K562 (cell line): ENCODE results near the gene GRB10. TPM values are rescaled to one million over a fixed set of nuclear protein-coding genes. Genes with fewer than 3 reads are reported as not detected.

Source experiments
- ATAC-seq: fragments of 200-7000 bp; cut with Tn5 transposase; 3 replicates; pipeline ENCODE4 v1.9.1; 2020; ENCODE audit warnings: moderate library complexity
- BruUV-seq: library from RNA; stranded (reverse); fragments of 400-500 nt; replicated peaks from 2 replicates; lab custom pipeline; 2021; lab: Mats Ljungman, UMichigan
- CTCF ChIA-PET: fragments of 300-600 bp; formaldehyde crosslinking; extraction: SDS; loops from one replicate; lab custom pipeline; 2021; ENCODE audit warnings: low intra/inter-chr PET ratio; lab: Yijun Ruan, JAX
- POLR2A ChIA-PET: fragments of 300-600, 350-650 bp; sonication (Branson Sonifier 250); formaldehyde crosslinking; extraction: SDS; loops from one replicate; lab custom pipeline; 2021; ENCODE audit warnings: antibody characterized with exemption, inconsistent platforms; lab: Yijun Ruan, JAX
- DNase-seq, 4 experiments: peaks; one replicate each; pipeline versions ENCODE4 v3.0.0 to v3.0.0-alpha.2; 2011 to 2018; ENCODE audit warnings: low spot score in 3 of 4, mixed read lengths in 3 of 4; ENCODE audit errors: extremely low read depth in 1 of 4
- FAIRE-seq: peaks from 2 replicates; lab custom pipeline; 2011; peaks lifted over from hg19 to GRCh38; lab: Jason Lieb, UNC
- H2AFZ ChIP-seq: 2 replicates; pipeline ENCODE4 v1.6.0; 2011; ENCODE audit warnings: low read depth, low read length, control low read depth, inconsistent platforms
- H3K27ac ChIP-seq: fragments of 200-600 bp; 3 replicates; pipeline ENCODE4 v1.8.0; 2011; ENCODE audit warnings: low read depth, mild to moderate bottlenecking, control low read depth, inconsistent platforms, low read length, moderate library complexity, mixed read lengths; ENCODE audit errors: extremely low read depth
- H3K27me3 ChIP-seq, 2 experiments: fragments of 300-600 bp in 1 of 2; 2 replicates in 1 of 2; 3 replicates in 1 of 2; pipeline versions ENCODE4 v1.6.0 to v1.8.0; 2011; ENCODE audit warnings: inconsistent platforms in 2 of 2, low read length in 2 of 2, mild to moderate bottlenecking in 1 of 2, mixed read lengths in 1 of 2, moderate library complexity in 1 of 2; ENCODE audit not compliant: control insufficient read depth in 2 of 2, insufficient read depth in 2 of 2
- H3K36me3 ChIP-seq: fragments of 300-600 bp; 3 replicates; pipeline ENCODE4 v1.8.0; 2011; ENCODE audit warnings: mild to moderate bottlenecking, low read length, inconsistent platforms; ENCODE audit not compliant: control insufficient read depth, insufficient read depth
- H3K4me1 ChIP-seq, 2 experiments: fragments of 200-600 bp in 1 of 2; replicated peaks in 1 of 2; 2 replicates in 1 of 2; 3 replicates in 1 of 2; pipeline versions ENCODE4 v1.5.1 to v1.8.0; 2011; ENCODE audit warnings: inconsistent platforms in 2 of 2, low read length in 2 of 2, mild to moderate bottlenecking in 1 of 2, mixed read lengths in 1 of 2, moderate library complexity in 1 of 2; ENCODE audit not compliant: control insufficient read depth in 2 of 2, insufficient read depth in 2 of 2
- H3K4me2 ChIP-seq: 2 replicates; pipeline ENCODE4 v1.6.1; 2011; ENCODE audit warnings: low read length, control low read depth, inconsistent platforms, mixed read lengths; ENCODE audit not compliant: insufficient read depth
- H3K4me3 ChIP-seq: fragments of 200-600 bp; sonication (generic), shearing (Covaris generic); 2 replicates; pipeline ENCODE4 v1.5.1; 2016; ENCODE audit warnings: control low read depth, inconsistent platforms
- H3K79me2 ChIP-seq: fragments of 200-600 bp; 3 replicates; pipeline ENCODE4 v1.8.0; 2011; ENCODE audit warnings: low read length, inconsistent platforms; ENCODE audit not compliant: control insufficient read depth, insufficient read depth
- H3K9ac ChIP-seq, 2 experiments: 2 replicates each; pipeline versions ENCODE4 v1.6.0 to v1.6.1; 2011; ENCODE audit warnings: low read depth in 2 of 2, low read length in 2 of 2, control low read depth in 1 of 2, inconsistent platforms in 1 of 2, mild to moderate bottlenecking in 1 of 2, mixed read lengths in 1 of 2; ENCODE audit not compliant: insufficient read depth in 1 of 2
- H3K9me1 ChIP-seq: one replicate; pipeline ENCODE4 v1.6.0; 2011; ENCODE audit warnings: inconsistent platforms, mild to moderate bottlenecking, low read length, moderate library complexity; ENCODE audit not compliant: control insufficient read depth, insufficient read depth
- H3K9me3 ChIP-seq: replicated peaks from 2 replicates; pipeline ENCODE4 v1.5.1; 2011; ENCODE audit warnings: low read depth, low read length, inconsistent platforms; ENCODE audit not compliant: control insufficient read depth, insufficient read depth
- H4K20me1 ChIP-seq: replicated peaks from 2 replicates; pipeline ENCODE4 v1.6.1; 2011; ENCODE audit warnings: low read length, inconsistent platforms, mixed read lengths; ENCODE audit not compliant: control insufficient read depth, insufficient read depth
- ATF2 ChIP-seq: sonication (generic); formaldehyde crosslinking; IDR thresholded peaks from 2 replicates; pipeline ENCODE4 v1.8.1; 2022; ENCODE audit warnings: missing genetic modification reagents
- EP300 ChIP-seq: IDR thresholded peaks from 2 replicates; pipeline ENCODE4 v1.6.1; 2012; ENCODE audit warnings: low read length, improper control_type of control experiment
- ESRRB ChIP-seq: fragments of 250-450 bp; sonication (Bioruptor Pico); IDR thresholded peaks from 2 replicates; pipeline ENCODE4 v1.5.0; 2020; ENCODE audit warnings: mild to moderate bottlenecking, moderate library complexity, borderline replicate concordance
- HBP1 ChIP-seq: fragments of 450-650 bp; formaldehyde crosslinking; IDR thresholded peaks from 2 replicates; pipeline ENCODE4 v1.4.0; 2022; ENCODE audit warnings: missing genetic modification characterization
- MECOM ChIP-seq: fragments of 250-450 bp; sonication (Bioruptor Pico); IDR thresholded peaks from 2 replicates; pipeline ENCODE4 v1.8.0; 2022; ENCODE audit warnings: inconsistent platforms
- NR2C1 ChIP-seq, 2 experiments: fragments of 450-650 bp; IDR thresholded peaks; 2 replicates each; pipeline ENCODE4 v1.6.1; 2017; ENCODE audit warnings: mild to moderate bottlenecking in 2 of 2, antibody characterized with exemption in 1 of 2, inconsistent platforms in 1 of 2, missing compliant biosample characterization in 1 of 2, missing genetic modification characterization in 1 of 2
- POLR2A ChIP-seq: fragments of 450-650 bp; conservative IDR thresholded peaks from 2 replicates; pipeline ENCODE4 v1.6.1; 2016
- PREB ChIP-seq: sonication (generic); formaldehyde crosslinking; IDR thresholded peaks from 2 replicates; pipeline ENCODE4 v1.8.1; 2023; ENCODE audit warnings: mild to moderate bottlenecking, missing genetic modification reagents
- RBM15 ChIP-seq: fragments of 200-400 bp; formaldehyde crosslinking; IDR thresholded peaks from 2 replicates; pipeline ENCODE4 v1.6.1; 2018; ENCODE audit warnings: mild to moderate bottlenecking, low read length, moderate library complexity; ENCODE audit not compliant: insufficient read depth
- SIN3A ChIP-seq, 2 experiments: fragments of 150-350 bp in 1 of 2; IDR thresholded peaks; 2 replicates each; pipeline ENCODE4 v1.6.1; 2011 to 2016; ENCODE audit warnings: borderline replicate concordance in 2 of 2, low read depth in 2 of 2, low read length in 2 of 2, mild to moderate bottlenecking in 2 of 2, moderate library complexity in 2 of 2; ENCODE audit not compliant: control insufficient read depth in 1 of 2
- SMARCA5 ChIP-seq: fragments of 450-650 bp; IDR thresholded peaks from 2 replicates; pipeline ENCODE4 v1.6.1; 2016
- SOX6 ChIP-seq: fragments of 450-650 bp; IDR thresholded peaks from 2 replicates; pipeline ENCODE4 v1.6.1; 2014; ENCODE audit warnings: mild to moderate bottlenecking
- TCFL5 ChIP-seq: fragments of 250-450 bp; sonication (Bioruptor Pico); conservative IDR thresholded peaks from 2 replicates; pipeline ENCODE4 v1.6.1; 2021; ENCODE audit warnings: mild to moderate bottlenecking, moderate library complexity, matching md5 sums
- ZEB2 ChIP-seq: fragments of 450-650 bp; IDR thresholded peaks from 2 replicates; pipeline ENCODE4 v1.6.1; 2016
- ZNF12 ChIP-seq: sonication (generic); formaldehyde crosslinking; IDR thresholded peaks from 2 replicates; pipeline ENCODE4 v1.4.0; 2020; ENCODE audit warnings: mild to moderate bottlenecking, missing genetic modification reagents
- ZNF445 ChIP-seq: fragments of 250-450 bp; sonication (Bioruptor Pico); IDR thresholded peaks from 2 replicates; pipeline ENCODE4 v1.4.0; 2020; ENCODE audit warnings: low read depth, mild to moderate bottlenecking, moderate library complexity
- ZNF57 ChIP-seq: fragments of 450-650 bp; formaldehyde crosslinking; IDR thresholded peaks from 2 replicates; pipeline ENCODE4 v1.4.0; 2020; ENCODE audit warnings: mild to moderate bottlenecking, moderate library complexity
- WGBS: fragments of 100-300 bp; shearing (Covaris generic); methylation state at CpG from one replicate; pipeline ENCODE4 v1.1.6; 2016; ENCODE audit warnings: low coverage, mixed read lengths; ENCODE audit not compliant: insufficient coverage; ENCODE audit errors: missing lambda C conversion rate; 5-methylcytosine and 5-hydroxymethylcytosine counted together
- in situ Hi-C: fragments of 300-500 bp; cut with MboI; formaldehyde crosslinking; loops from 4 replicates; pipeline ENCODE4 v1.15.0; 2018; ENCODE audit warnings: inconsistent platforms, mixed read lengths
- intact Hi-C: fragments of 100-400 bp; cut with micrococcal nuclease; formaldehyde crosslinking; loops from 2 replicates; pipeline ENCODE4 v1.14.2; 2022
- polyA plus RNA-seq, 8 experiments: library from polyadenylated mRNA; depleted of rRNA in 4 of 8; stranded (reverse) in 5 of 8; unstranded in 3 of 8; fragments of >200 nt; fragmentation: Nextera tagmentation in 2 of 8; fragmentation: Illumina TruSeq in 1 of 8; extraction: Ambion mirVana in 2 of 8; extraction: Trizol in 1 of 8; gene quantifications; 2 replicates each; pipeline versions ENCODE4 v1.2.1 to v1.2.3, GENCODE V29; 2011 to 2014; ENCODE audit warnings: inconsistent platforms in 1 of 8, missing spikeins in 1 of 8
- total RNA-seq, 7 experiments: library from RNA; depleted of rRNA in 6 of 7; stranded (reverse); fragments of >200 nt in 6 of 7; fragmentation: Illumina TruSeq in 2 of 7; extraction: Trizol in 2 of 7; gene quantifications; 2 replicates each; pipeline versions ENCODE4 v1.2.1 to v1.2.3, GENCODE V29; 2011 to 2021; ENCODE audit warnings: low replicate concordance in 1 of 7

GRB10 gene
- total and polyA plus RNA-seq, 9 of the 15 experiments (the other 6 are each of a cell fraction or from before 2014, with no cell fraction given) = 8.9 to 88.5 (median 40.7) TPM

- TF ChIP-seq SMARCA5 (no peak), ZNF445 (no peak), SIN3A (IDR thresholded peaks at IDR 0.05; ENCODE audit: borderline replicate concordance in 2 of 2, control insufficient read depth in 1 of 2, low read depth in 2 of 2, low read length in 2 of 2) (no peak), ZNF12 (CRISPR knock-in tag) (no peak), EP300 (no peak), POLR2A (no peak), ZNF57 (CRISPR knock-in tag) (no peak)
Measured at GRCh38 chr7:50775836-50776235, 6.9 kb downstream of the GRB10 start (continued).

- Histone ChIP-seq H3K4me2 (no peak overlapping the region), H3K27ac (no peak overlapping the region), H3K4me3 (no peak overlapping the region), H4K20me1 (peaks cover 43% of the 10 kb centered on the region), H3K36me3 (no peaks in the 10 kb centered on the region; the same call in 2 of the 3 replicates), H3K9me1 (no peaks in the 10 kb centered on the region), H3K9ac (no peak overlapping the region), H3K9me3 (no peaks in the 10 kb centered on the region), H3K27me3 (no peaks in the 10 kb centered on the region), H2AFZ (no peak overlapping the region), H3K79me2 (peaks cover 97% of the 10 kb centered on the region), H3K4me1 (peaks cover 2 to 10% of the 10 kb centered on the region in 2 experiments; a peak in 2 of 5 replicates)
- POLR2A ChIA-PET = interaction anchor here (0.9 to 1.1 kb wide), 2 partner anchors 15 to 23 kb away, joined by 3 to 4 read pairs; no protein-coding TSS in a partner anchor
- TF ChIP-seq PREB = no peak
- TF ChIP-seq SOX6 = no peak
- no peak for TF ChIP-seq RBM15
- TF ChIP-seq ZEB2 = no peak
- no peak for TF ChIP-seq TCFL5 (CRISPR knock-in tag)
- no peak for TF ChIP-seq MECOM
- no peak for TF ChIP-seq NR2C1 (IDR thresholded peaks at IDR 0.05)
- TF ChIP-seq NR2C1 (tag; IDR thresholded peaks at IDR 0.05) = no peak
- TF ChIP-seq ATF2 (CRISPR knock-in tag) = no peak
- no peak for TF ChIP-seq HBP1 (CRISPR knock-in tag)
- no peak for TF ChIP-seq ESRRB (CRISPR knock-in tag)
- in situ Hi-C loops (no loop called here), intact Hi-C loops (no loop called here)
- CTCF ChIA-PET = no interaction called here
- WGBS = 82% methylated on average over 3 of the region's 3 CpGs
- BruUV-seq = no TSS peak
- DNase-seq = no peak
- FAIRE-seq = no peak
- ATAC-seq = no peak
Measured at GRCh38 chr7:50775231-50775630, 7.5 kb downstream of the GRB10 start.
